ENCODE data around the gene TPP2.

The TPP2 gene

GRCh38 chr13:102584434-102584833 is 12.4 kb upstream of the TPP2 start:
- DNase-seq, result no peak
- Histone ChIP-seq H2AFZ (ENCODE audit: low read depth, low read length) (no peak overlapping the region), H2AK5ac (ENCODE audit: low read length, severe bottlenecking) (no peak overlapping the region), H2BK12ac (ENCODE audit: low read length in 2 of 2) (no peak overlapping the region), H2BK5ac (ENCODE audit: low read depth, low read length, poor library complexity, severe bottlenecking) (no peak overlapping the region), H3K36me3 (ENCODE audit: control insufficient read depth in 1 of 2, insufficient read depth in 2 of 2, low read depth in 1 of 2, low read length in 2 of 2) (no peaks in the 10 kb centered on the region), H4K91ac (ENCODE audit: low read length) (no peak overlapping the region), H3K27me3 (ENCODE audit: control insufficient read depth in 1 of 2, insufficient read depth in 1 of 2, low read length in 2 of 2) (peaks cover 8 to 22% of the 10 kb centered on the region in 2 experiments), H4K8ac (ENCODE audit: low read length) (no peak overlapping the region), H3K4me1 (ENCODE audit: control insufficient read depth, insufficient read depth, low read depth, low read length) (no peaks in the 10 kb centered on the region), H2BK15ac (ENCODE audit: low read depth, poor library complexity, severe bottlenecking) (no peak overlapping the region), H3K4me2 (ENCODE audit: low read length, poor library complexity, severe bottlenecking) (no peak overlapping the region), H3K18ac (ENCODE audit: low read depth in 1 of 2, low read length in 2 of 2) (no peak overlapping the region), H2BK120ac (ENCODE audit: low read depth, low read length) (no peak overlapping the region), H3K27ac (ENCODE audit: low read length, poor library complexity, severe bottlenecking) (no peak overlapping the region), H3K9me3 (ENCODE audit: control insufficient read depth, low read length) (no peaks in the 10 kb centered on the region), H3K23ac (ENCODE audit: low read length in 2 of 2) (no peak overlapping the region), H3K4me3 (ENCODE audit: insufficient read depth in 1 of 2, low read depth in 1 of 2, low read length in 2 of 2) (no peak overlapping the region), H3K14ac (ENCODE audit: low read length in 2 of 2) (no peak overlapping the region), H3K79me1 (replicated peaks; ENCODE audit: low read length, poor library complexity, severe bottlenecking) (no peaks in the 10 kb centered on the region), H3K4ac (ENCODE audit: low read depth in 1 of 2, low read length in 2 of 2) (no peak overlapping the region), H3K9ac (ENCODE audit: low read length) (no peak overlapping the region)
- WGBS, result 71% methylated on average over 3 of the region's 3 CpGs

GRCh38 chr13:102586615-102587014 is 10.2 kb upstream of the TPP2 start:
- H2BK120ac ChIP-seq (ENCODE audit: low read depth, low read length), result no peak overlapping the region
- peaks cover 8 to 22% of the 10 kb centered on the region in 2 experiments for H3K27me3 ChIP-seq (ENCODE audit: control insufficient read depth in 1 of 2, insufficient read depth in 1 of 2, low read length in 2 of 2)
- no peaks in the 10 kb centered on the region for H3K36me3 ChIP-seq (ENCODE audit: control insufficient read depth in 1 of 2, insufficient read depth in 2 of 2, low read depth in 1 of 2, low read length in 2 of 2)
- no peak overlapping the region for H3K4me3 ChIP-seq (ENCODE audit: insufficient read depth in 1 of 2, low read depth in 1 of 2, low read length in 2 of 2)
- H3K4me1 ChIP-seq (ENCODE audit: control insufficient read depth, insufficient read depth, low read depth, low read length), result no peaks in the 10 kb centered on the region
- H2BK5ac ChIP-seq (ENCODE audit: low read depth, low read length, poor library complexity, severe bottlenecking), result no peak overlapping the region
- H3K4ac ChIP-seq (ENCODE audit: low read depth in 1 of 2, low read length in 2 of 2), result no peak overlapping the region
- no peak overlapping the region for H3K14ac ChIP-seq (ENCODE audit: low read length in 2 of 2)
- H4K91ac ChIP-seq (ENCODE audit: low read length), result no peak overlapping the region
- H3K18ac ChIP-seq (ENCODE audit: low read depth in 1 of 2, low read length in 2 of 2), result no peak overlapping the region
- H3K9ac ChIP-seq (ENCODE audit: low read length), result no peak overlapping the region
- H3K4me2 ChIP-seq (ENCODE audit: low read length, poor library complexity, severe bottlenecking), result no peak overlapping the region
- no peak overlapping the region for H2BK12ac ChIP-seq (ENCODE audit: low read length in 2 of 2)
- no peak overlapping the region for H2BK15ac ChIP-seq (ENCODE audit: low read depth, poor library complexity, severe bottlenecking)
- no peak overlapping the region for H2AK5ac ChIP-seq (ENCODE audit: low read length, severe bottlenecking)
- H3K23ac ChIP-seq (ENCODE audit: low read length in 2 of 2), result no peak overlapping the region
- no peak overlapping the region for H3K27ac ChIP-seq (ENCODE audit: low read length, poor library complexity, severe bottlenecking)
- no peak overlapping the region for H2AFZ ChIP-seq (ENCODE audit: low read depth, low read length)
- WGBS, result 91% methylated on average over 3 of the region's 3 CpGs
- no peak overlapping the region for H4K8ac ChIP-seq (ENCODE audit: low read length)
- DNase-seq, result no peak
- H3K79me1 ChIP-seq (replicated peaks; ENCODE audit: low read length, poor library complexity, severe bottlenecking), result no peaks in the 10 kb centered on the region
- no peaks in the 10 kb centered on the region for H3K9me3 ChIP-seq (ENCODE audit: control insufficient read depth, low read length)

GRCh38 chr13:102587916-102588315 is 8.9 kb upstream of the TPP2 start:
- Histone ChIP-seq H2BK12ac (ENCODE audit: low read length in 2 of 2) (no peak overlapping the region), H3K9me3 (ENCODE audit: control insufficient read depth, low read length) (no peaks in the 10 kb centered on the region), H4K8ac (ENCODE audit: low read length) (no peak overlapping the region), H3K4me2 (ENCODE audit: low read length, poor library complexity, severe bottlenecking) (no peak overlapping the region), H3K79me1 (replicated peaks; ENCODE audit: low read length, poor library complexity, severe bottlenecking) (no peaks in the 10 kb centered on the region), H3K27ac (ENCODE audit: low read length, poor library complexity, severe bottlenecking) (no peak overlapping the region), H3K9ac (ENCODE audit: low read length) (no peak overlapping the region), H4K91ac (ENCODE audit: low read length) (no peak overlapping the region), H3K4me3 (ENCODE audit: insufficient read depth in 1 of 2, low read depth in 1 of 2, low read length in 2 of 2) (no peak overlapping the region), H2AFZ (ENCODE audit: low read depth, low read length) (no peak overlapping the region), H3K4me1 (ENCODE audit: control insufficient read depth, insufficient read depth, low read depth, low read length) (peaks cover 5% of the 10 kb centered on the region), H3K27me3 (ENCODE audit: control insufficient read depth in 1 of 2, insufficient read depth in 1 of 2, low read length in 2 of 2) (peaks cover 6 to 21% of the 10 kb centered on the region in 2 experiments), H2BK120ac (ENCODE audit: low read depth, low read length) (no peak overlapping the region), H3K18ac (ENCODE audit: low read depth in 1 of 2, low read length in 2 of 2) (no peak overlapping the region), H3K4ac (ENCODE audit: low read depth in 1 of 2, low read length in 2 of 2) (no peak overlapping the region), H2BK15ac (ENCODE audit: low read depth, poor library complexity, severe bottlenecking) (no peak overlapping the region), H2BK5ac (ENCODE audit: low read depth, low read length, poor library complexity, severe bottlenecking) (no peak overlapping the region), H3K36me3 (ENCODE audit: control insufficient read depth in 1 of 2, insufficient read depth in 2 of 2, low read depth in 1 of 2, low read length in 2 of 2) (no peaks in the 10 kb centered on the region), H3K23ac (ENCODE audit: low read length in 2 of 2) (no peak overlapping the region), H2AK5ac (ENCODE audit: low read length, severe bottlenecking) (no peak overlapping the region), H3K14ac (ENCODE audit: low read length in 2 of 2) (no peak overlapping the region)
- DNase-seq, result no peak
- WGBS, result 14% methylated on average over 1 of the region's 2 CpGs

GRCh38 chr13:102589301-102589822 is 7.4 kb upstream of the TPP2 start:
- Histone ChIP-seq H3K4me1 (ENCODE audit: control insufficient read depth, insufficient read depth, low read depth, low read length) (peaks cover 5% of the 10 kb centered on the region), H3K4ac (ENCODE audit: low read depth in 1 of 2, low read length in 2 of 2) (no peak overlapping the region), H2BK15ac (ENCODE audit: low read depth, poor library complexity, severe bottlenecking) (no peak overlapping the region), H3K27me3 (ENCODE audit: control insufficient read depth in 1 of 2, insufficient read depth in 1 of 2, low read length in 2 of 2) (peaks cover 0 to 7% of the 10 kb centered on the region in 2 experiments), H2AFZ (ENCODE audit: low read depth, low read length) (no peak overlapping the region), H3K4me3 (ENCODE audit: insufficient read depth in 1 of 2, low read depth in 1 of 2, low read length in 2 of 2) (no peak overlapping the region), H3K36me3 (ENCODE audit: control insufficient read depth in 1 of 2, insufficient read depth in 2 of 2, low read depth in 1 of 2, low read length in 2 of 2) (no peaks in the 10 kb centered on the region), H3K4me2 (ENCODE audit: low read length, poor library complexity, severe bottlenecking) (no peak overlapping the region), H2BK120ac (ENCODE audit: low read depth, low read length) (no peak overlapping the region), H3K14ac (ENCODE audit: low read length in 2 of 2) (no peak overlapping the region), H3K27ac (ENCODE audit: low read length, poor library complexity, severe bottlenecking) (no peak overlapping the region), H4K91ac (ENCODE audit: low read length) (no peak overlapping the region), H4K8ac (ENCODE audit: low read length) (no peak overlapping the region), H3K9ac (ENCODE audit: low read length) (no peak overlapping the region), H2BK12ac (ENCODE audit: low read length in 2 of 2) (no peak overlapping the region), H3K79me1 (replicated peaks; ENCODE audit: low read length, poor library complexity, severe bottlenecking) (no peaks in the 10 kb centered on the region), H3K18ac (ENCODE audit: low read depth in 1 of 2, low read length in 2 of 2) (no peak overlapping the region), H3K23ac (ENCODE audit: low read length in 2 of 2) (no peak overlapping the region), H3K9me3 (ENCODE audit: control insufficient read depth, low read length) (no peaks in the 10 kb centered on the region), H2BK5ac (ENCODE audit: low read depth, low read length, poor library complexity, severe bottlenecking) (no peak overlapping the region), H2AK5ac (ENCODE audit: low read length, severe bottlenecking) (no peak overlapping the region)
- no peak for DNase-seq
- WGBS, result 93% methylated on average over 7 of the region's 7 CpGs
